GM18909 (cell line): Measurements from ENCODE around the gene TNFSF4.
A peak's percentile ranks its signal among the peaks of the same experiment; 100 is the strongest.
"Not testable (repeated sequence)": the region's sequence is repeated elsewhere in the genome, so short reads cannot be mapped to it uniquely, and the experiment has no call there.

Experiments used
- ATAC-seq: cut with Tn5 transposase; IDR thresholded peaks from one replicate; pipeline ENCODE4 v1.9.1; 2021; ENCODE audit warnings: mild to moderate bottlenecking; ENCODE audit not compliant: unreplicated experiment, poor library complexity

TNFSF4 gene, protein sequence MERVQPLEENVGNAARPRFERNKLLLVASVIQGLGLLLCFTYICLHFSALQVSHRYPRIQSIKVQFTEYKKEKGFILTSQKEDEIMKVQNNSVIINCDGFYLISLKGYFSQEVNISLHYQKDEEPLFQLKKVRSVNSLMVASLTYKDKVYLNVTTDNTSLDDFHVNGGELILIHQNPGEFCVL

DNA sequence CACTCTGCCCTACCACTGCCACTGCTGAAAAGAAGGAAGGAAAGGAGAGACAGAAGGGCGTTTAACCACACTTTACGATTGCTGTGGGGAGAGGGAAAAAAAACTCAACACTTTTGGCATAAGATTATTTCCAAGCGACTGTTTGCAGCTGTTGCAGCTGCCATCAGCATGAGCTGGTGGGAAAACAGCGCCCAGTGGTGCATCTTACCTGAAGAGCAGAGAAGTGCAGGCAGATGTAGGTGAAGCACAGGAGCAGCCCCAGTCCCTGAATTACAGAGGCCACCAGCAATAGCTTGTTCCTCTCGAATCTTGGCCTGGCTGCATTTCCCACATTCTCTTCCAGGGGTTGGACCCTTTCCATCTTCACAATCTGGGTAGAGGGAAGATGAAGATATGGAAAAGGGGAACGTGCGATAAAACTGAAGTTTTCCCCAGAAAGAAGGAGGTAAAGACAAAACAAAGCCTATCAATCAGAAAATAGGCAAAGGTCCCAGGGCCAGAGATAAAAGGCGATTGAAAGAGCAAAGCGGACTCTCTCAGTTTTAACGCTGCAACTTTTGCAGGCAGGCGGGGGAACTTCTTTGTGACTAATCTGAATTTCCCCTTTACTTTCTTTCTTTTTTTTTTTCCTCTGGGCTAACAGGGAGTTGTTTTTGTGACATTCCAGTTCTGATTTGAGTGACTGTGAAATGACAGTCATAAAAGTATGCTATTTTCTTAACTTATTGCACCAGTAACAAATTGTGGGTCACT, at the start of gene TNFSF4:
TNFSF4 (minus strand) TSS at position 516 of the 753 bp plus-strand sequence; CDS start at position 361, 155 bp downstream.
- ATAC-seq, result no peak

DNA sequence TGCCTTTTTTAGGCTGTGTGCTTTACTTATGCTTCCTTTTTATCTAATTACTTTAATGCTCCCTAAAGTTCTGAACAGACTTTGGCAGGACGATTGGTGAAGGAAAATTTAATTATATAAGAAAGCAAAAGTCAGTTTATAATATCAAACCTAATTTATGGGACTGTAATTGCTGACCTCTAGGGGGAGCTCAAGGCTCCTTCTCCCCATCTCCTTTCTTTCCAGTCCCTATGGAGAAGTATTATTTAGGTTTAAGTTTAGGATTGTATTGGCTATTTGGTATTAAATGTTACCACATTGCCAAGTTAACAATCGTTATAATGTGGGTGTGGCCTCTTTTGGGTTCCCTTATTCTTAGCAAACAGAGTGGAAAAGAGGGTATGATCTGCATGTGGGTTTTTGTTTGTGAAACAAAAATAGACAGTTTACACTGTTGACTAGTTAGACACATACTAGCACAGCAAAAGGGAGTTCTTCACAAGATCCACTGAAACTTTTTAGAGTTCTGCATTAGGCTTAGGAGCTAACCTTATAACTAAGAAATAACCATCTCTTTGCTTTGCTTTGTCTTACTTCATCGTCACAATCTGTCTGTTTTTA, 48.2 kb upstream of the TNFSF4 start:
- no peak for ATAC-seq

DNA sequence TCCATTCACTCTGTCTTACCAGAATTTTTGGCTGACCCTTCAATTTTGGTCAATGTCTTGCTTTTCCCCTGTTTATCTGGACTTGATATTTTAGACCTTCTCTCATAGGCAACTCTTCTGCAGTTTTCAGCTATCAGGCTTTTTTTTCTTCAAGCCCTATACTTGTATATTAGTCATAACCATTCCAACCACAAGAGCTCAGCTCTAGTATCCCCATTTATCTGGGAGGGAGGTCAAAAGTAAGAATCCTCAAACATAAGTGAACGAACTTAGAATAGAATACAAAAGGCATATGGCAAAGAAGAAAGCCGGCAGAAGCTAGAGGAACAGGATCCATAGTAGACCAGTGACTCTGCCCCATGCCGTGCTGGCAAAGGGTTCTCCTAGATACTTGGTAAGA, 45.9 kb upstream of the TNFSF4 start:
- no peak for ATAC-seq

DNA sequence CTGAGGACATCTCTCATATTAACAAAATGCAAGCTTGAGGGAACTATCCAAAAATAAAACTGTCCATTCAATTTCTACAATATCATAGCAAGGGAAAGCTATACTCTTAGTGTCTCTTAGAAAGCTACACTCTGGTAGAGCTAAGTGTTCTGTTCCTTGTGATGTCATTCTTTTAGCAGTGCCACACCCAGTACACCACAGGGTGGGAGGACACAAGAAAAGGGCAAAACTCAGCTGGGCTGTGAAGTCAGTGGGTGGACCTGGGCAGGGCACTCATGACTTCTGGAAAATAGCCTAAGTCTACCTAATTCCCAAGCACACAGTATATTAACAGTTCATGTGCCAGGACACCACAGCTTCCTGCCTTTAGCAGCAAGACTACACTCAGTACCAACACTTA, 42.2 kb upstream of the TNFSF4 start:
- no peak for ATAC-seq

DNA sequence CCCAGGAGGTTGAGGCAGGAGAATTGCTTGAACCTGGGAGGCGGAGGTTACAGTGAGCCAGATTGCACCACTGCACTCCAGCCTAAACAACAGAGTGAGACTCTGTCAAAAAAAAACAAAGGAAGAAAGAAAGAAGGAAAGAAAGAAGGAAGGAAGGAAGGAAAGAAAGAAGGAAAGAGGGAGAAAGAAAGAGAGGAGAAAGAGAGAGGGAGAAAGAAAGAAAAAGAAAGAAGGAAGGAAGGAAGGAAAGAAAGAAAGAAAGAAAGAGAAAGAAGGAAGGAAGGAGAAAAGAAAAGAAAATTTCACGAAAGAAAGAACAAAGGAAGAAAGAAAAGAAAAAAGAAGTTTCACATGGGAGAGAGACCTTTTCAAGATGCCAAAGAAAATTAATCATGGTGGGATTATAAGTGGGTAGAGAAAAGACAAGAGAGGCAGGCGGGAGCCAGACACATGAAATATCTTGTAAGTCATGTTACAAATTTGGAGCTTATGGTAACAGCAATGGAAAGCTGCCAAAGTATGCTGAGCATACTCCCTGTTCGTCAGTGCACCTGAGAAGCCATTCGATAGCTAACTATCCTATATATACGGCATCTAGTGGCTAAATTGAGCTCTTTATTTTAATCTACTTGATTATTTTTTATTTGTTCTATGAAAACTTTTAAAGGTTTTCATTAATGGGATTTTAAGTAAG, 41.3 kb upstream of the TNFSF4 start:
- no peak for ATAC-seq

DNA sequence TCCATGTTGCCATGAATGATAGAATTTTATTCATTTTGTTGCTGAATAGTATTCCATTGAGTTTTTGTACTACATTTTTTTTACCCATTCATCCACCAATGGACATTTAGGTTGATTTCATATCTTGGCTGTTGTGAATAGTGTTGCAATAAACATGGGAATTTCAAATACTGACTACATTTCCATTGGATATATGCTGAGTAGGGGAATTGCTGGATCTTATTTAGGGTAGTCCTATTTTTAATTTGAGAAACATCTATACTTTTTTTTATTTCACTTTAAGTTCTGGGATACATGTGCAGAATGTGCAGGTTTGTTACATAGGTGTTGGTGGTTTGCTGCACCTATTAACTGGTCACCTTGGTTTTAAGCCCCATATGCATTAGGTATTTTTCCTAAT, 38.8 kb upstream of the TNFSF4 start:
- ATAC-seq, result no peak

DNA sequence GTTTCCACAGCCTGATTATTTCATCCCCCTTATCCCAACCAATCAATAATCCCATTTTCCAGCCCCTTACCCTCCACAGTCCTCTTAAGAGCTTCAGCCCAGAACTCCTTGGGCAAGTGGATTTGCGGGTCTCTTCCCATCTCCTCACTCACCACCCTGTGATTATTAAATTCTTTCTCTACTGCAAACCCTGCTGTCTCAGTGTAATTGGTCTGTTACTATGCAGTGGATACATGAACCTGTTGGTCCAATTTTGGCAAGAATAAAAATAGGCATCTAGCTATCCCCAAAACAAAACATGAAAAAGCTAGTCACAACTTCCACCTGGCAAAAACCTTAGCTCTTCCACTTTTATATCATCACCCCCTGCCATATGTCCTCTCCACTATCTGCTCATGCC, 36.2 kb upstream of the TNFSF4 start:
- ATAC-seq, result no peak

DNA sequence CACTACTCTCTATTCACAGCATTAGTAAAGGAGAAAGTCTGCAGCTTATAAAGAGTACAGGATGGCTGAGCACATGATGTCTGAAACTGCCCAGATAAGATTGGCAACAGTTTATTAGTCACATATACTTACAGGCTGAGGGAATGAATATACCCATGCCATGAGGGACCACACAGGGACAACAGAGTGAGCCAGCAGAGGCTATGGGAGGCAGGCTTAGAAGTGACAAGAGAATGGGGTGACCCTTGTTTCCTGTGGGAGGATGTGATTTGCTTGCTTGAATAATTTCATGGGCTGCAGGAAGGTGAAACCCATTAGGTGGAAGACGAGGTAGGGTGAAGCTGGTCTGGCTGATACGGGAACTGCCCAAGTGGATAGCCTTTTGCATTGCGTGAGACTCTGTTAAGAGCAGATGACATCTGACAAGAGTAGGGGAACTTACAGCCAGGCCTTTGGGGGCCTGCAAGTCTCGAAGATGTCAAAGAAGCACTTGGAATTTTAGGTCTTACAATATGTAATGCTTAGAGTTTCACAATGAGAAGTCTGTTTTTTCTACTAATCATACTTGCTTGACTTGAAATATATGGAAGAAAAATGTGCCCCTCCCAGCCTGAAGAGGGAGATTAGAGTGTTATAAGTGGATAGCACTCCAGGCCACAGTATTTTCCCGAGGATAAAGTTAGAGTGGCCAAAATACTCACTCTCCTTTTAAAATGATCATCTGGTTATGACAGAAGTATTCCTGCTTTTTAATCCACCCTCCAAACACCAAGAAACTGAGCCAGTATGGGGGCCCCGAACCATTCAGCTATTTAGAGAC, 34.6 kb upstream of the TNFSF4 start:
- no peak for ATAC-seq

DNA sequence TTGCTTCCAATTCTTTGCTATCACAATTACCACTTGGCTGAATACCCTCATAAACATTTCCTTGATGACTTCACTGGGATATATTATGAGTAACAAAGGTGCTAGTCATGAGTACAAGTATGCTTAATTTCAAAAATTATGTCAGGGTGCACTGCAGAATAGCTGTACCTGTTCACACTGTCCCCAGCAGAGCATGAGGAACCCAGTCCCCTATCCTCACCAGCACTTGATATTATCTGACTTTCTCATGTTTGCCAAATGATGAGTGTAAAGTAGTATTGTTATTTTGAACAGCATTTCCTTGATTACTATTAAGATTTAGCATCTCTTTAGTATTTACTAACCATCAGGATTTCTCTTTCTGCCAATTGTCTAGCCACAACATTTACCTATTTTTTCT, 33.5 kb upstream of the TNFSF4 start:
- no peak for ATAC-seq

DNA sequence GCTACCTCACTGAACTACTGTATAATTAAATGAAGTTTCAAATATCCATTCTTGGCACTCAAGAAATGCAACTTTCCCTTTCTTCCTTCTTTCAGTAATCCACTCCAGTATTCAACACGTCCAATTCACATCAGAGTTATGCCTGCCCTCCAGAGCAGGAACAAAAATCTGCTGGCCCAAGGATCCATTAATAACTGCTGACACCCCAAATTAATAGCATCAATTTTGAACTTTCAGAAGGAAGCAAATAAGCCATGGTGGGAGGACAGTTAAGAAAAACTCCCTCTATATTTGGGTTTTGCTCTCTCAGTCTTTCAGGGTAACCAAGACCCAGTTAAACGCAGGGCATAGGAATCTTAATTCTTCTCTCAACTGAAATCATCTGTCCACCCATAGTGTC, 31.9 kb upstream of the TNFSF4 start:
- ATAC-seq, result no peak

DNA sequence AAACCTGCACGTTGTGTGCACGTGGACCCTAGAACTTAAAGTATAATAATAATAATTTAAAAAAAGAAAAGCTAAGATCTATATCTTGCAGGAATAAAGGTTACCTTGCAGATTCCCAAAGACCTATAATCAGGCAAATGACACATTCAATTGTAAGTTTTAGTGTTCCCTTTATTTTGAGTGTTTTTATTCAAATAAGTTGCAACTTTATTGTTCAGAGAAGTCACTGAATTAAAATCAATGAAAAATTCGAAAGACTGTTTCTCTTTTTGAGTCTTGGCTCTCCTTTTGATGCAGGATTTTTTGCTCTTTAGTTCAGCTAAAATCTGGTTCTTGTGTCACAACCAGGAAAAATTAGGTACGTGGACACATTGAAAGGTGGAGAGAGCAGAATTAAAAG, 27.8 kb upstream of the TNFSF4 start:
- ATAC-seq, result no peak

DNA sequence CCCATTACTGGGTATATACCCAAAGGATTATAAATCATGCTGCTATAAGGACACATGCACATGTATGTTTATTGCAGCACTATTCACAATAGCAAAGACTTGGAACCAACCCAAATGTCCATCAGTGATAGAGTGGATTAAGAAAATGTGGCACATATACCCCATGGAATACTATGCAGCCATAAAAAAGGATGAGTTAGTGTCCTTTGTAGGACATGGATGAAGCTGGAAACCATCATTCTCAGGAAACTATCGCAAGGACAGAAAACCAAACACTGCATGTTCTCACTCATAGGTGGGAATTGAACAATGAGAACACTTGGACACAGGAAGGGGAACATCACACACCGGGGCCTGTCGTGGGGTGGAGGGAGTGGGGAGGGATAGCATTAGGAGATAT, 27.3 kb upstream of the TNFSF4 start:
- ATAC-seq, result not testable (repeated sequence)

DNA sequence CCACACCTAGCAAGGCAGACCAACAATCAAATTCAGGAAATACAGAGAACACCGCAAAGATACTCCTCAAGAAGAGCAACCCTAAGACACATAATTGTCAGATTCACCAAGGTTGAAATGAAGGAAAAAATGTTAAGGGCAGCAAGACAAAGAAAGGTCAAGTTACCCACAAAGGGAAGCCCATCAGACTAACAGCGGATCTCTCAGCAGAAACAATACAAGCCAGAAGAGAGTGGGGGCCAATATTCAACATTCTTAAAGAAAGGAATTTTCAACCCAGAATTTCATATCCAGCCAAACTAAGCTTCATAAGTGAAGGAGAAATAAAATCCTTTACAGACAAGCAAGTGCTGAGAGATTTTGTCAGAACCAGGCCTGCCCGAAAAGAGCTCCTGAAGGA, 21.9 kb upstream of the TNFSF4 start:
- ATAC-seq, result not testable (repeated sequence)

DNA sequence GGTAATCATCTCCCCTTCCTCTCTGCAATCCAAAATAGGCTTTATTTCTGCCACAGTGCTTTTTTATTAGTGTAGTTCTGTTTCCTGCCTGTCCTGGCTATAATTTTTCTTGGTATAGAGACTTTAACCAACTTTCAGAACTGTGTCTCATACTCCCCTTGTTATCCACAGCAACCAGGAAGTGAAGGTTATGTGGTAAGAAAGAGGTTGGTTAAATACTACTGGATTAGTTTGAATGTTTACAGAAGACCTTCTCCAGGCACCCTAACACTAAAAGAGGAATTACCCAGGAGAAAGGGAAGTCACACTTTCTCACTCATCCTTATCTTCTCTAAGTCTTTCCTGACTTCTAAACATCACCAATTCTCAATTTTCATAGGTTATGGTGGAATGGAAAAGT, 17.8 kb upstream of the TNFSF4 start:
- ATAC-seq, result no peak

DNA sequence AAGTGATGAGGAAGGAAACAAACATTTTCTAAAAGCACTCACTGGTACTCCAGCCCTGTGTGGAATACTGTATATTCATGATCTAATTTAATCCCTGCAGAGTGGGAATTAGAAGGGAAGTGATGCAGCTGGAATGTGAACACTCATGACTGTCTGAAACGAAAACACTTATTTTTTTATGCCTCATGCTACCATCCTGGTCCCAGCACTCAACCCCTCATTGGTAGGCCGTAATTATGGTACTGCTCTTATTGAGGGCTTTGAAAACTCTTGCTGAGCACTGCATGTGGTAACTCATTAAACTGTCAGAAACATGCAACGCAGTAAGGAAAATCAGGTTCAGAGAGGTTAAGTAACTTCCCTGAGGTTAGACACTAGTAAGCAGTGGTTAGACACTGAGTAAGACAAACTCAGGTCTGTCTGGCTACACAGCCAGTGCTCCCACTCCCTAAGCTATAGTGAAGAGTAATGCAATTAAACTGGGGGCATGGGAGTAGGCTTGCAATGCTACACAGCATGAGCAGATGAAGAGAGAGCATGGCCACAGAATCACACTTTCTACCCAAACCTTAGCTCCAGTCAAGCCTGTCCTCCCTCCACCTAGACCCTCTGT, 17.3 kb upstream of the TNFSF4 start:
- ATAC-seq, result no peak

DNA sequence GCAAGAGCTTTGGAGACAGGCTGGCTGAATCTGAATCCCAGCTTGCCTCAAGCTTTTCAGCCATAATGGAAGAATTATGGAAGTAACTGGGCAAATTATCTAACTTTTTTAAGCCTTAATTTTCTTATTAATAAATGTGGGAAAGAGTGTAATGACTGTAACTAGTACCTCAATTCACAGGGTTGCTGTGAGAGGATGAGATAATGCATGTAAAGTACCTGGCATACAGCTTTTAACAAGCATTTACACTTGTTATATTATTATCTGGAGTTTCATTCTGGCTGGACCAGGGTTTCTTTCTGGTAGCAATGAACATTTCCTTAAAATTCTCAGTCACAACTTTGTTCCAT, 15.9 kb upstream of the TNFSF4 start:
- ATAC-seq, result no peak

DNA sequence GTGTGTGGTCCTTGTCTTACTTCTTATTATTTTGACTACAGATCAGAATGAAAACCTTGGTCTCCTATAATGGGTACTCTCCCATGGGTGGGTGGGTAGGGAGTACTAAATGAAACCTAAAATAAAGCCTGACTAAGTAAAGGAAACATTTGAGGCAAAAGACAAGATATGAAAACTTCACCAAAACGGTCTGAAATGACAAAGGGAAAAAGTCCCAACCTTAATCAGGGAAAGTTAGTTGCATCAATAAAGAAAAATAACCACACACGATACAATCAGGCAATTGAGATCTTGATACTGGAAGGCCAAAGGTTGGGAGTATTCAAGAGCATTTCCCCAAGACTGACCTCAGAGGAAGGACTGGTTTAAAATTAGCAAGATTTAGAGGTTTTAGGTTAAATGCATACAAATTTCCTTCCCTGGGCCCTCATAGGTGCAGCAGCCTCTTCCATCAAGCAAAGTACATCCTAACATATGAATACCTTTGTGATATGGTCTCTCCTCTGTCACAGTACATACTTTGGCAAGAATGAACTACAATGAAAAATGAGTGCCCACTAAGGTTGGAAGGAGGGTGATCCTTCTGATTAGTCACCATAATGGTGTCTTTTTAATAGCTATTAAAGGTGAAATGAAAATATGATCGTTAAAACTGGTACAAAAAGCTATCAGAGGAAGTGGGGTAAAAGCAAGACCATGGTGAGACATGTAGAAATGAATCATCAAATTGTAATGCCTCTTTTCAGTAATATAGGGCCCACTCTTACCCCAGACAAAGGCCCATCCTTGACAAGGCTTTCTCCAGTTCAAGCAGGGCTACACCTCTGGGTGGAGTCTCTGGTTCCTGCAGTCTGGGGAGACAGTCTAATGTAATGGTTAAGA, 15.3 kb upstream of the TNFSF4 start:
- peak; percentile 43 for ATAC-seq

DNA sequence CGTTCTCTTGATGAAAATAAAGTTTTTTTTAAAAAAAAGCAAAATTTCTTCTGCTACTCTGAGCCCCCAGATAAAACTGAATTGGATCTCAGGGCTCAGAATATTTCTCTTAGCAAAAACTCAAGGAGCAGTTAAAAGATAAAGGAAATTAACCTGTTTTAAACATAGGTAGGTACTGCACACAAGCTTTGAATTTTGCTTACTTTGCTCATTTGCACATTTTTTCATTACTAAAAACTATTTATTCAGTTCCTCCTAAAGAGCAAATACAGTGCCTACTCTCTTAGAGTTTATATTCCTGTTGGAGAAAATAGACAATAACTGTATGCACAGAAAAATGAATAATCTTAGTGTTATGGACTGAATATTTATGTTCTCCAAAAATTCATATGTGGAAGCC, 13.0 kb upstream of the TNFSF4 start:
- ATAC-seq, result no peak

DNA sequence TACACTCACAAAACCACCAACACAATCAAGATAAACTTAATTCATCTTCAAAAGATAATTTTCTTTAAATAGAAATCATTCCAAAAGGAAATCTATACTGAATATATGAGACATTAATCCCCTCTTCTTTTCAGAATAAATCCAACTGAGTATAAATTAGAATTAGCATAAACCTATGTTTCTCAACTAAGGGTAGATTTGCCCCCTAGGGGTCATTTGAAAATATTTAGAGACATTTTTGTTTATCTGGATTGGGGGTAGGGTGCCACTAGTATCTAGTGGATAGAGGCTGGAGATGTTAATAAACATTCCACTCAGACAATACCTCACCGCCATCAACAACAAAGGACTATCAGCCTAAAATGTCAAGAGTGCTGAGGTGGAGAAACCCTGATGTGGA, 6.5 kb upstream of the TNFSF4 start:
- ATAC-seq, result no peak
